Trophoblast cell (in vitro differentiated cells and primary cell): ENCODE data around the gene NANOS3.
A peak's percentile ranks its signal among the peaks of the same experiment; 100 is the strongest.

Source experiments
- DNase-seq, 2 donors: peaks; one replicate each; pipeline ENCODE4 v3.0.0-alpha.2; 2016
- H2AFZ ChIP-seq: 2 replicates; pipeline ENCODE4 v1.6.1; 2013; ENCODE audit warnings: low read length, moderate library complexity, mild to moderate bottlenecking; ENCODE audit not compliant: insufficient read depth, poor library complexity
- H2AK5ac ChIP-seq: 2 replicates; pipeline ENCODE4 v1.6.1; 2013; ENCODE audit warnings: mild to moderate bottlenecking, low read length
- H2BK120ac ChIP-seq: 2 replicates; pipeline ENCODE4 v1.6.1; 2013; ENCODE audit warnings: low read length, mild to moderate bottlenecking, moderate library complexity; ENCODE audit not compliant: insufficient read depth, poor library complexity
- H2BK12ac ChIP-seq: 2 replicates; pipeline ENCODE4 v1.6.1; 2013; ENCODE audit warnings: mild to moderate bottlenecking, low read length, moderate library complexity
- H2BK5ac ChIP-seq: 2 replicates; pipeline ENCODE4 v1.6.1; 2013; ENCODE audit warnings: low read length, low read depth, moderate library complexity, mild to moderate bottlenecking; ENCODE audit not compliant: poor library complexity
- H3K14ac ChIP-seq: 2 replicates; pipeline ENCODE4 v1.6.1; 2013; ENCODE audit warnings: mild to moderate bottlenecking, low read length
- H3K18ac ChIP-seq: 2 replicates; pipeline ENCODE4 v1.6.1; 2013; ENCODE audit warnings: mild to moderate bottlenecking, low read length
- H3K23ac ChIP-seq: 2 replicates; pipeline ENCODE4 v1.6.1; 2013; ENCODE audit warnings: low read length
- H3K27ac ChIP-seq: 2 replicates; pipeline ENCODE4 v1.5.1; 2013; ENCODE audit warnings: low read depth, mild to moderate bottlenecking, inconsistent platforms, low read length, moderate library complexity
- H3K27me3 ChIP-seq: 2 replicates; pipeline ENCODE4 v1.6.1; 2013; ENCODE audit warnings: inconsistent platforms, mild to moderate bottlenecking, low read length, moderate library complexity; ENCODE audit not compliant: insufficient read depth
- H3K36me3 ChIP-seq, 2 experiments: 1 replicate in 1 of 2; 2 replicates in 1 of 2; pipeline ENCODE4 v1.6.1; 2013; ENCODE audit warnings: low read length in 2 of 2, mild to moderate bottlenecking in 2 of 2, moderate library complexity in 1 of 2; ENCODE audit not compliant: insufficient read depth in 2 of 2, control insufficient read depth in 1 of 2
- H3K4ac ChIP-seq: 2 replicates; pipeline ENCODE4 v1.6.1; 2013; ENCODE audit warnings: low read depth, mild to moderate bottlenecking, low read length, moderate library complexity
- H3K4me1 ChIP-seq, 2 experiments: 1 replicate in 1 of 2; 2 replicates in 1 of 2; pipeline ENCODE4 v1.6.1; 2013; ENCODE audit warnings: low read length in 2 of 2, mild to moderate bottlenecking in 2 of 2, moderate library complexity in 1 of 2; ENCODE audit not compliant: insufficient read depth in 2 of 2, control insufficient read depth in 1 of 2
- H3K4me2 ChIP-seq: 2 replicates; pipeline ENCODE4 v1.6.1; 2013; ENCODE audit warnings: inconsistent platforms, mild to moderate bottlenecking, low read length, moderate library complexity
- H3K4me3 ChIP-seq: 2 replicates; pipeline ENCODE4 v1.5.1; 2013; ENCODE audit warnings: mild to moderate bottlenecking, low read depth, low read length, inconsistent platforms
- H3K79me1 ChIP-seq: one replicate; pipeline ENCODE4 v1.6.1; 2013; ENCODE audit warnings: low read length
- H3K79me2 ChIP-seq: 2 replicates; pipeline ENCODE4 v1.6.1; 2013; ENCODE audit warnings: low read length, mild to moderate bottlenecking; ENCODE audit not compliant: control insufficient read depth, insufficient read depth, poor library complexity
- H3K9ac ChIP-seq: 2 replicates; pipeline ENCODE4 v1.6.1; 2013; ENCODE audit warnings: mild to moderate bottlenecking, low read length
- H3K9me3 ChIP-seq: 2 replicates; pipeline ENCODE4 v1.6.1; 2013; ENCODE audit warnings: low read depth, mild to moderate bottlenecking, control low read depth, inconsistent platforms, low read length; ENCODE audit not compliant: insufficient read depth
- H4K12ac ChIP-seq: 2 replicates; pipeline ENCODE4 v1.6.1; 2013; ENCODE audit warnings: low read depth, mild to moderate bottlenecking, low read length, moderate library complexity
- H4K8ac ChIP-seq: 2 replicates; pipeline ENCODE4 v1.6.1; 2013; ENCODE audit warnings: low read depth, mild to moderate bottlenecking, low read length, moderate library complexity
- H4K91ac ChIP-seq: one replicate; pipeline ENCODE4 v1.6.1; 2013; ENCODE audit warnings: low read depth, mild to moderate bottlenecking, low read length, moderate library complexity
- WGBS: extraction: QIAGEN DNeasy Blood & Tissue Kit; methylation state at CpG from one replicate; pipeline ENCODE4 v1.1.7; 2013; ENCODE audit warnings: missing lambda C conversion rate; ENCODE audit not compliant: insufficient read length, insufficient coverage; ENCODE audit errors: extremely low coverage; 5-methylcytosine and 5-hydroxymethylcytosine counted together

NANOS3 gene

DNA sequence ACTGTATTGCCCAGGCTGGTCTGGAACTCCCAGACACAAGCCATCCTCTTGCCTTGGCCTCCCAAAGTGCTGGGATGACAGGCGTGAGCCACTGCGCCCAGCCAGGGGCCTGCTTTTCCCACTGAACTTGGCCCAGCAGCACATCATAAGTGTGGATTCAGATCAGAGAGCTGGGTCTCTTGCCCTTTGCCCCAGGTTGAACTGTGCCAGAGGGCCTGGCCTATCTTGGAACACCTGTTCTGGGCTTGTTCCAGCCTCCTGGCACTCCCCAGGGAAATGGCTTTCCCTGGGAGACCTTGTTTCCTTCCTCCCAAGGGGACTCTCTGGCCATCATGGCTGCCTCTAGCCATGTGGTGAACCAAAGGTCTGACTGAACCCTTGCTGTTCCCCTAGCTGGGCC lies 32.5 kb downstream of the NANOS3 start:
- no peak overlapping the region for H4K91ac ChIP-seq
- H3K4me1 ChIP-seq, result peaks cover 3 to 8% of the 10 kb centered on the region in 2 experiments
- H2BK5ac ChIP-seq, result no peak overlapping the region
- H3K27ac ChIP-seq, result no peak overlapping the region
- no peak overlapping the region for H4K12ac ChIP-seq
- H2BK12ac ChIP-seq, result no peak overlapping the region
- H3K4ac ChIP-seq, result no peak overlapping the region
- H3K79me2 ChIP-seq, result peaks cover 5% of the 10 kb centered on the region
- no peak overlapping the region for H3K9ac ChIP-seq
- H3K18ac ChIP-seq, result no peak overlapping the region
- H3K79me1 ChIP-seq, result peaks cover 5% of the 10 kb centered on the region
- no peak overlapping the region for H3K14ac ChIP-seq
- DNase-seq, result no peak
- H4K8ac ChIP-seq, result no peak overlapping the region
- no peak overlapping the region for H2AFZ ChIP-seq
- no peak overlapping the region for H2AK5ac ChIP-seq
- H3K4me3 ChIP-seq, result no peak overlapping the region
- no peaks in the 10 kb centered on the region for H3K9me3 ChIP-seq
- no peaks in the 10 kb centered on the region for H3K27me3 ChIP-seq
- no CpG with 5 or more reads among the region's 2 CpGs for WGBS
- H3K23ac ChIP-seq, result no peak overlapping the region
- H3K36me3 ChIP-seq, result peaks cover 18 to 24% of the 10 kb centered on the region in 2 experiments
- no peak overlapping the region for H3K4me2 ChIP-seq
- H2BK120ac ChIP-seq, result no peak overlapping the region

DNA sequence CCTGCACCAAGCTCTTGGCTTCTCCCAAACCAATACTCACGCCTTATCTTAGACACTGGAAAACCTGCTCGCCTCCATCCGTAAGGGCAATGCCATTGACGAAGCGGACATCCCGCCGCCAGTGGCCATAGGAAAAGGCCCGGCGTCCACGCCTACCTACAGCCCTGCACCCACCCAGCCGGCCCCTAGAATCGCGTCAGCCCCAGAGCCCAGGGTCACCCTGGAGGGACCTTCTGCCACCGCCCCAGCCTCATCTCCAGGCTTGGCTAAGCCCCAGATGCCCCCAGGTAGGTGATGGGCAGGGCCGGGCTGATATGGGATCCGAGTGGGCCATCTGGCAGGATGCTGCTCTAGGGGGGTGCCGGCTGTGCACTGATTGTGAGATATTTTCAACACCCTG lies 36.4 kb downstream of the NANOS3 start:
- WGBS, result no CpG with 5 or more reads among the region's 17 CpGs
- H3K9ac ChIP-seq, result no peak overlapping the region
- H4K91ac ChIP-seq, result no peak overlapping the region
- H3K79me1 ChIP-seq, result no peaks in the 10 kb centered on the region
- no peaks in the 10 kb centered on the region for H3K9me3 ChIP-seq
- H3K23ac ChIP-seq, result no peak overlapping the region
- no peak overlapping the region for H3K18ac ChIP-seq
- no peak overlapping the region for H2BK120ac ChIP-seq
- no peak overlapping the region for H3K4me3 ChIP-seq
- H2AK5ac ChIP-seq, result no peak overlapping the region
- H2BK12ac ChIP-seq, result no peak overlapping the region
- no peak overlapping the region for H3K4me2 ChIP-seq
- H3K4ac ChIP-seq, result no peak overlapping the region
- DNase-seq, result no peak
- no peak overlapping the region for H2AFZ ChIP-seq
- H3K79me2 ChIP-seq, result no peaks in the 10 kb centered on the region
- no peaks in the 10 kb centered on the region for H3K27me3 ChIP-seq
- H3K27ac ChIP-seq, result no peak overlapping the region
- no peak overlapping the region for H2BK5ac ChIP-seq
- no peaks in the 10 kb centered on the region for H3K4me1 ChIP-seq
- H4K12ac ChIP-seq, result no peak overlapping the region
- H4K8ac ChIP-seq, result no peak overlapping the region
- H3K14ac ChIP-seq, result no peak overlapping the region
- H3K36me3 ChIP-seq, result peaks cover 36 to 40% of the 10 kb centered on the region in 2 experiments

DNA sequence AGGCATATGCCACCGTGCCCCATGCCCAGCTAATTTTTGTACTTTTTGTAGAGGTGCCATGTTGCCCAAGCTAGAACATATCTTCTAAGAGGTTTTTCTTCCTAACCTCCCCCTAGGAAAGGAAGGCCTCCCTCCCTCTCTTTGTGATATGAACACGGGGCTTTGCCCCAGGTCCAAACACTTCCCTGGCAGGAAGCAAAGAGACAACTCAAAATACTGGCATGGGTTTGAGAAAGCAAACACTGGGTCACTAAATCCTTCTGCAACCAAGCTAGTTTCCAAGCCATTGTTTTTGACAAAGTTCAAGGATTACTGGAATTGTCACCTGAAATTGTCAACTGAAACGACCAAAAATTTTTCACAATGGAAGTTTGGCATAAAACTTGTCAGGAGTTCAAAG lies 37.8 kb downstream of the NANOS3 start:
- H2BK120ac ChIP-seq, result no peak overlapping the region
- no peaks in the 10 kb centered on the region for H3K79me1 ChIP-seq
- H4K12ac ChIP-seq, result no peak overlapping the region
- no peak overlapping the region for H2BK12ac ChIP-seq
- H3K4ac ChIP-seq, result no peak overlapping the region
- H4K91ac ChIP-seq, result no peak overlapping the region
- H2AK5ac ChIP-seq, result no peak overlapping the region
- H3K9ac ChIP-seq, result no peak overlapping the region
- no peaks in the 10 kb centered on the region for H3K4me1 ChIP-seq
- H2BK5ac ChIP-seq, result no peak overlapping the region
- H3K27me3 ChIP-seq, result no peaks in the 10 kb centered on the region
- peaks cover 46 to 47% of the 10 kb centered on the region in 2 experiments for H3K36me3 ChIP-seq
- no peaks in the 10 kb centered on the region for H3K79me2 ChIP-seq
- no peak overlapping the region for H3K23ac ChIP-seq
- no peak overlapping the region for H2AFZ ChIP-seq
- no peak overlapping the region for H3K18ac ChIP-seq
- no peak overlapping the region for H3K27ac ChIP-seq
- H3K14ac ChIP-seq, result no peak overlapping the region
- H4K8ac ChIP-seq, result no peak overlapping the region
- no peak overlapping the region for H3K4me3 ChIP-seq
- WGBS, result no CpG with 5 or more reads among the region's 3 CpGs
- no peak for DNase-seq
- no peak overlapping the region for H3K4me2 ChIP-seq
- H3K9me3 ChIP-seq, result peaks cover 4% of the 10 kb centered on the region

DNA sequence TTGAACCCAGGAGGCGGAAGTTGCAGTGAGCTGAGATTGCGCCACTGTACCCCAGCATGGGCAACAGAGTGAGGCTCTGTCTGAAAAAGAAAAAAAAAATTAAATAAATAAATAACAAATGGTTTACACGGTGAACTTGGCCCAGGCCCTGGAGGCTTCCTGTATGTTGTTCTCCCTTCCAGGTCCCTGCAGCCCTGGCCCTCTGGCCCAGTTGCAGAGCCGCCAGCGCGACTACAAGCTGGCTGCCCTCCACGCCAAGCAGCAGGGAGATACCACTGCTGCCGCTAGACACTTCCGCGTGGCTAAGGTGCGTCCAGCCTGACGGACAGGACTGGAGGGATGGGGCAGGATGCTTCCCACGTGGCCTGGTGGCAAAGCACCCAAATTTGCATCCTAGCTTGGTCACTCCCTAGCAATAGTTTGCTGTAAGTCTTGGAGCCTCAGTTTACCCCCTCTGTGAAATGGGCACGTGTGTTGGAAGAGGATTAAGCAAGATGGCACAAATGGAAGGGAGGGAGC lies 41.0 kb downstream of the NANOS3 start:
- no peaks in the 10 kb centered on the region for H3K79me2 ChIP-seq
- H3K14ac ChIP-seq, result no peak overlapping the region
- peak overlapping the region; percentile 53 for H3K4me3 ChIP-seq
- H3K18ac ChIP-seq, result no peak overlapping the region
- peaks cover 45 to 63% of the 10 kb centered on the region in 2 experiments for H3K36me3 ChIP-seq
- no peak overlapping the region for H2BK12ac ChIP-seq
- H3K27ac ChIP-seq, result no peak overlapping the region
- H4K91ac ChIP-seq, result no peak overlapping the region
- no peaks in the 10 kb centered on the region for H3K27me3 ChIP-seq
- H3K9ac ChIP-seq, result peak overlapping the region; percentile 19
- no peak overlapping the region for H2AK5ac ChIP-seq
- no peak overlapping the region for H2BK5ac ChIP-seq
- no peak overlapping the region for H4K8ac ChIP-seq
- H3K4ac ChIP-seq, result no peak overlapping the region
- H3K4me1 ChIP-seq, result no peaks in the 10 kb centered on the region
- no peak overlapping the region for H3K4me2 ChIP-seq
- WGBS, result no CpG with 5 or more reads among the region's 14 CpGs
- H2AFZ ChIP-seq, result no peak overlapping the region
- H3K79me1 ChIP-seq, result no peaks in the 10 kb centered on the region
- no peak overlapping the region for H2BK120ac ChIP-seq
- DNase-seq, result no peak
- no peak overlapping the region for H4K12ac ChIP-seq
- H3K9me3 ChIP-seq, result peaks cover 10% of the 10 kb centered on the region
- H3K23ac ChIP-seq, result no peak overlapping the region
